Measurements from ENCODE around the gene CEP63. TPM values are rescaled to one million over a fixed set of nuclear protein-coding genes. Genes with fewer than 3 reads are reported as not detected.

The CEP63 gene
- total RNA-seq, 4 donors from 2014 or later = 16.7 to 26.2 (median 22.6) TPM

DNA sequence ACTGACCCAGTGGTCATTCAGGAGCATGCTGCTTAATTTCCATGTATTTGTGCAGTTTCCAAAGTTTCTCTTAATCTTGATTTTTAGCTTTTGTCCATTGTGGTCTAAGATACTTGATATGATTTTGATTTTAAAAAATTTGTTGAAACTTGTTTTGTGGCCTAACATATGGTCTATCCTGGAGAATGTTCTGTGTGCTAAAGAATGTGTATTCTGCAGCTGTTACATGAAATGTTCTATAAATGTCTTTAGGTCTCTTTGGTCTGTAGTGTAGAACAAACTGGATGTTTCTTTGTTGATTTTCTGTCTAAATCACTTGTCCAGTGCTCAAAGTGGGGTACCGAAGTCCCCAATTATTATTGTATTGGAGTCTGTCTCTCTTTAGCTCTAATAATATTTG lies 17.4 kb downstream of the CEP63 start:
- 100% methylated on average over 1 of the region's 1 CpG for WGBS
- H3K4me1 ChIP-seq = no peaks in the 10 kb centered on the region
- H3K9me3 ChIP-seq = peaks cover 0 to 19% (median 8%) of the 10 kb centered on the region in 4 donors
- H3K4me3 ChIP-seq = no peak overlapping the region
- TF ChIP-seq POLR2A (IDR thresholded peaks at IDR 0.05; ENCODE audit: low read depth) (no peak), EP300 (IDR thresholded peaks at IDR 0.05) (no peak), POLR2AphosphoS5 (IDR thresholded peaks at IDR 0.05) (no peak)
- TF ChIP-seq, protein P1, sequence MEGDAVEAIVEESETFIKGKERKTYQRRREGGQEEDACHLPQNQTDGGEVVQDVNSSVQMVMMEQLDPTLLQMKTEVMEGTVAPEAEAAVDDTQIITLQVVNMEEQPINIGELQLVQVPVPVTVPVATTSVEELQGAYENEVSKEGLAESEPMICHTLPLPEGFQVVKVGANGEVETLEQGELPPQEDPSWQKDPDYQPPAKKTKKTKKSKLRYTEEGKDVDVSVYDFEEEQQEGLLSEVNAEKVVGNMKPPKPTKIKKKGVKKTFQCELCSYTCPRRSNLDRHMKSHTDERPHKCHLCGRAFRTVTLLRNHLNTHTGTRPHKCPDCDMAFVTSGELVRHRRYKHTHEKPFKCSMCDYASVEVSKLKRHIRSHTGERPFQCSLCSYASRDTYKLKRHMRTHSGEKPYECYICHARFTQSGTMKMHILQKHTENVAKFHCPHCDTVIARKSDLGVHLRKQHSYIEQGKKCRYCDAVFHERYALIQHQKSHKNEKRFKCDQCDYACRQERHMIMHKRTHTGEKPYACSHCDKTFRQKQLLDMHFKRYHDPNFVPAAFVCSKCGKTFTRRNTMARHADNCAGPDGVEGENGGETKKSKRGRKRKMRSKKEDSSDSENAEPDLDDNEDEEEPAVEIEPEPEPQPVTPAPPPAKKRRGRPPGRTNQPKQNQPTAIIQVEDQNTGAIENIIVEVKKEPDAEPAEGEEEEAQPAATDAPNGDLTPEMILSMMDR (IDR thresholded peaks at IDR 0.05) = no peak
- H3K27ac ChIP-seq (replicated peaks in 1 of 4) = no peak overlapping the region
- H3K36me3 ChIP-seq = peaks cover 0 to 14% (median 0%) of the 10 kb centered on the region in 4 donors
- intact Hi-C loops (cut with DNase I) = no loop called here
- no peak for DNase-seq (ENCODE audit: extremely low spot score)
- no peaks in the 10 kb centered on the region for H3K27me3 ChIP-seq

DNA sequence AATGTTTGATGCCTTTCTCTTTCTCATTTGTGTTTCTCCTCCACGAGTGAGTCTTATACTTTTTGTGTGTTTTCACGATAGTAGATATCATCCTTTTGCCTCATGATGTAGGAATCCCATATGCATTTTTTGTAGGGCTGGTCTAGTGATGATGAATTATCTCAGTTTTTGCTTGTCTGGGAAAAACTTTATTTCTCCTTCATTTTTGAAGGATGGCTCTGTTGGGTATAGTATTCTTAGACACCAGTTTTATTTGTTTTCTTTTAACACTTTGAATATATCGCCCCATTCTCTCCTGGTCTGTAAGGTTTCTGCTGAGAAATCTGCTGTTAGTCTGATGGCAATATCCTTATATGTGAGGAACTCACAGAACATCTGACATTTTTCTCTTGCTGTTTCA lies 18.3 kb downstream of the CEP63 start:
- 65% methylated on average over 3 of the region's 3 CpGs for WGBS
- H3K4me1 ChIP-seq = no peaks in the 10 kb centered on the region
- DNase-seq (ENCODE audit: extremely low spot score) = no peak
- H3K27me3 ChIP-seq = no peaks in the 10 kb centered on the region
- TF ChIP-seq POLR2A (IDR thresholded peaks at IDR 0.05; ENCODE audit: low read depth) (no peak), EP300 (IDR thresholded peaks at IDR 0.05) (no peak), POLR2AphosphoS5 (IDR thresholded peaks at IDR 0.05) (no peak)
- TF ChIP-seq, protein P1 (IDR thresholded peaks at IDR 0.05) = no peak
- no peak overlapping the region for H3K27ac ChIP-seq (replicated peaks in 1 of 4)
- peaks cover 0 to 19% (median 8%) of the 10 kb centered on the region in 4 donors for H3K9me3 ChIP-seq
- H3K36me3 ChIP-seq = peaks cover 0 to 16% (median 0%) of the 10 kb centered on the region in 4 donors
- H3K4me3 ChIP-seq = no peak overlapping the region
- intact Hi-C loops (cut with DNase I) = no loop called here

DNA sequence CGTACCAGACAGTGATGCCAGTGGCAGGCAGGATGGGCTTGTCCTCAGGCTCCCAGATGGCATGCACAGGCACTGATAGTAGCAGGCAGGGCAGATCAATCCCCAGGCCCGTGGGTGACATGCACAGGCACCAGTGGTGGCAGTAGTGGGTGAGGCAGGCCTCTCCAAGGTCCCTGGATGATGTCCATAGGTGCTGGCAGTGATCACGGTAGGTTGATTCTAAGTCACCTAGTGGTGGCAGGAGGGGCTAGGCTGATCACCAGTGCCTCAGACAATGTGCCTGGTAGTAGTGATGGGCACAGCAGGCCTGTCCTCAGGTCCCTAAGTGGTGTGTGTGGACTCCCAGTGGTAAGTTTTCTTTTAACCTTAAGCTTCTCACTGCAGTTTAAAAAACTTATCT lies 19.6 kb downstream of the CEP63 start:
- Histone ChIP-seq H3K36me3 (peaks cover 0 to 23% (median 3%) of the 10 kb centered on the region in 4 donors), H3K4me3 (no peak overlapping the region), H3K9me3 (peaks cover 0 to 19% (median 8%) of the 10 kb centered on the region in 4 donors), H3K27me3 (no peaks in the 10 kb centered on the region), H3K4me1 (no peaks in the 10 kb centered on the region), H3K27ac (replicated peaks in 1 of 4) (no peak overlapping the region)
- WGBS = 73% methylated on average over 3 of the region's 3 CpGs
- intact Hi-C loops (cut with DNase I) = no loop called here
- TF ChIP-seq POLR2AphosphoS5 (IDR thresholded peaks at IDR 0.05) = no peak
- no peak for TF ChIP-seq EP300 (IDR thresholded peaks at IDR 0.05)
- no peak for TF ChIP-seq POLR2A (IDR thresholded peaks at IDR 0.05; ENCODE audit: low read depth)
- TF ChIP-seq, protein P1 (IDR thresholded peaks at IDR 0.05) = no peak
- no peak for DNase-seq (ENCODE audit: extremely low spot score)

DNA sequence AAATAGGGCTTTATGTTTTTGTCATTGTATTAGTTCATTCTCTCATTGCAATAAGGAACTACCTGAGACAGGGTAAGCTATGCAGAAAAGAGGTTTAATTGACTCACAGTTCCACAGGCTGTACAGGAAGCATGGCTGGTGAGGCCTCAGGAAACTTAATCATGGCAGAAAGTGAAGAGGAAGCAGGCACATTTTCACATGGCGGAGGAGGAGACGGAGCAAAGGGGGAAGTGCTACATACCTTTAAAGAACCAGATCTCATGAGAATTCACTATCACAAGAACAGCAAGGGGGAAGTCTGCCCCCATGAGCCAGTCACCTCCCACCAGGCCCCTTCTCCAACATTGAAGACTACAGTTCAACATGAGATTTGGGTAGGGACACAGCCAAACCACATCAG lies 25.6 kb downstream of the CEP63 start:
- 85% methylated on average over 2 of the region's 2 CpGs for WGBS

More for the DNA sequence above, 25.6 kb downstream of the CEP63 start:
- Histone ChIP-seq H3K27me3 (no peaks in the 10 kb centered on the region), H3K4me1 (no peaks in the 10 kb centered on the region), H3K27ac (replicated peaks in 1 of 4) (no peak overlapping the region), H3K9me3 (no peaks in the 10 kb centered on the region), H3K36me3 (peaks cover 0 to 36% (median 3%) of the 10 kb centered on the region in 4 donors), H3K4me3 (no peak overlapping the region)
- intact Hi-C loops (cut with DNase I) = no loop called here
- DNase-seq (ENCODE audit: extremely low spot score) = no peak
- TF ChIP-seq EP300 (IDR thresholded peaks at IDR 0.05) (no peak), POLR2A (IDR thresholded peaks at IDR 0.05; ENCODE audit: low read depth) (no peak), POLR2AphosphoS5 (IDR thresholded peaks at IDR 0.05) (no peak)
- TF ChIP-seq, protein P1 (IDR thresholded peaks at IDR 0.05) = no peak
